SJCRH30 (cell line): ENCODE data around the gene SKIC8. TPM values are rescaled to one million over a fixed set of nuclear protein-coding genes. Genes with fewer than 3 reads are reported as not detected.
"Not testable (repeated sequence)": the region's sequence is repeated elsewhere in the genome, so short reads cannot be mapped to it uniquely, and the experiment has no call there.

Experiments
- DNase-seq, 2 experiments: peaks; one replicate each; pipeline ENCODE4 v3.0.0-alpha.2; 2015 to 2020
- H3K27ac ChIP-seq: fragments of 250-450 bp; sonication (Bioruptor Pico); 2 replicates; pipeline ENCODE4 v1.5.1; 2020; ENCODE audit warnings: mild to moderate bottlenecking, moderate library complexity
- H3K27me3 ChIP-seq: fragments of 250-450 bp; sonication (Bioruptor Pico); 2 replicates; pipeline ENCODE4 v1.5.1; 2020; ENCODE audit warnings: mild to moderate bottlenecking, moderate library complexity
- H3K36me3 ChIP-seq: fragments of 250-450 bp; sonication (Bioruptor Pico); 2 replicates; pipeline ENCODE4 v1.5.1; 2020; ENCODE audit warnings: mild to moderate bottlenecking, moderate library complexity
- H3K4me1 ChIP-seq: fragments of 250-450 bp; sonication (Bioruptor Pico); 2 replicates; pipeline ENCODE4 v1.5.1; 2020; ENCODE audit warnings: mild to moderate bottlenecking, moderate library complexity
- H3K4me3 ChIP-seq: fragments of 250-450 bp; sonication (Bioruptor Pico); 2 replicates; pipeline ENCODE4 v1.5.1; 2020; ENCODE audit warnings: mild to moderate bottlenecking, moderate library complexity
- H3K9me3 ChIP-seq: fragments of 250-450 bp; sonication (Bioruptor Pico); replicated peaks from 2 replicates; pipeline ENCODE4 v1.5.1; 2020; ENCODE audit warnings: mild to moderate bottlenecking, moderate library complexity
- total RNA-seq: library from RNA; depleted of rRNA; stranded (reverse); fragments of >200 nt; shearing (Covaris generic); gene quantifications from 2 replicates; pipeline ENCODE4 v1.2.3, GENCODE V29; 2014

Gene SKIC8
- total RNA-seq, 1 experiment from 2014 or later = 69.8 TPM

DNA sequence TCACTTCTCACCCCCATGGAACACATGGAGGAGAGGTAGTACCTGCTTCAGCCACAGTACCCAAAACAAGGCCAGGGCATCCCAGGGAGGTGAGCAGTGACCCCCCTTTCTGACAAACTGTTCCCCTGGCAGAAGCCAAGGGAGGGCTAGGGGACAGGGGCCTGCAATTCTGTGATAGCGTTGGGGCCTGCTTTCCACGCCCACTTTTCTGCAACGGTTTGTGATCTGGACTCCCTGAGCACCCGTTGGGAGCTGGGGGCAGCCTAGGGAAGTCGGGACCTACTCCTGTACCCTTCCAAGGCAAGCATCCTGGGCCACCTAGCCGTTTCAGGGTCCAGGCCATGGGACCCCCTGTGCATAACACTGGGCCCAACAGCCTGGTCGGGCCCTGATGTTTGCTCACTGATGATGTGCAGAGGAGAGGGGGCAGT lies 36.0 kb downstream of the SKIC8 start:
- Histone ChIP-seq H3K36me3 (no peaks in the 10 kb centered on the region), H3K27ac (no peak overlapping the region), H3K4me3 (no peak overlapping the region), H3K9me3 (no peaks in the 10 kb centered on the region), H3K4me1 (peaks cover 14% of the 10 kb centered on the region; the same call in 1 of the 2 replicates), H3K27me3 (no peaks in the 10 kb centered on the region)
- no peak for DNase-seq

DNA sequence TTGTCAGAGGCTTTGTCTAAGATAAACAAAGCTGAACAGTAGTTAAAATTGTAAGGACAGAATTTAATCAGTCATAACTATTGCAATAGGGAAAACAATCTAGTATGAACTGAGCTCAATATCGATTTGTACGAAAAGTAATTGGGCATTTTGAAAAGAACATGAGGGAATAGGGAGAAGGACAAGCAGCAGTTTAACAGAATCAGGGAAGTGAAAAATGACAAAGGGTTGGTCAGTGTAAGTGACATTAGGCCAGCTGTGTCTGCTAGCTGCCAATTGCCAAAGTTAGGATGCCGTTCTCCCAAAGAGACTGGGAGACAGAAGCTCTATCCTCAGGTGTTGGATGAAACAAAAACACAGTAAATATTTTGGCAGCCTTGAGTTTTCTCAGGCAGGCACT lies 38.3 kb downstream of the SKIC8 start:
- no peaks in the 10 kb centered on the region for H3K36me3 ChIP-seq
- H3K27me3 ChIP-seq = no peaks in the 10 kb centered on the region
- no peak for DNase-seq
- peaks cover 12% of the 10 kb centered on the region; the same call in 1 of the 2 replicates for H3K4me1 ChIP-seq
- H3K4me3 ChIP-seq = no peak overlapping the region
- no peaks in the 10 kb centered on the region for H3K9me3 ChIP-seq
- H3K27ac ChIP-seq = no peak overlapping the region

DNA sequence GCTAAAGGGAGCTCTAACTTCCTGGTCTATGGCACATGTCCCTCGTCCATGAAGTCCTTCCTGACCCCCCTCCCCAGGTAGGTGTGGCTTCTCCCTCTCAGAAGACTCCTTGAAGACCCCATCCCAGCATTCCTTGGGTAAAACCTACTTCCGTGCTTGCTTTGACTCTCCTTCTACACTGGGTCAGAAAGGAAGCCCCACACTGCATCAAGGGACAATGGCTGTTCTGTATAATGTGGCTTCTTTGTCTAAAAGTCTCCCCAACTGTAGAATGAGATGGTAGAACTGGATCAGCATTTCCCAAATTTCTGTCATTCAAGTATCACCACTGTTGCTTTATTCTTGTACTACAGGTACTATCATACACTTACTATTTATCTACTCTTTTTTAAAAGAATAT lies 38.9 kb downstream of the SKIC8 start:
- Histone ChIP-seq H3K4me3 (no peak overlapping the region), H3K4me1 (peaks cover 12% of the 10 kb centered on the region; the same call in 1 of the 2 replicates), H3K27me3 (no peaks in the 10 kb centered on the region), H3K9me3 (no peaks in the 10 kb centered on the region), H3K36me3 (no peaks in the 10 kb centered on the region), H3K27ac (no peak overlapping the region)
- DNase-seq = no peak

DNA sequence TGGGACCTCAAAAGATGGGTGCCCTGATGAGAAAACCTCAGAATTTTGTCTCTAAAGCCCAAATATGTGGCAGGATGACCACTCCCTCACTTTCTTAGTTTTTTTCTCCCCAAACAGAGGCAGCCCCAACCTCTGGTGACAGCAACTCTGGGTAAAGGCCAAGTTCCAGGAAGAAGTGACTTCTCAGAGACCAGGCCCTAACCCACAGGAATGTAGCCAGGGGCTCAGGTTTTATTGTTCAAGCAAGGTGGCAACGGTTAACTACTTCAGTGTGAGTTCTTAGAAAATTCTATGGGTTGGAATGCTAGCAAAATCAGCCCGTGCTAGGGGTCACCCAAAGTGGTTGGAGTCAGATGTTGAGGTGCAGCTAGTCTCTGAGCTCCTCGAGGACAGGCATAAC lies 40.2 kb downstream of the SKIC8 start:
- Histone ChIP-seq H3K36me3 (no peaks in the 10 kb centered on the region), H3K27me3 (no peaks in the 10 kb centered on the region), H3K4me3 (no peak overlapping the region), H3K4me1 (peaks cover 25% of the 10 kb centered on the region; the same call in 1 of the 2 replicates), H3K27ac (no peak overlapping the region), H3K9me3 (no peaks in the 10 kb centered on the region)
- peak in 1 of 2 experiments; percentile 35 for DNase-seq

DNA sequence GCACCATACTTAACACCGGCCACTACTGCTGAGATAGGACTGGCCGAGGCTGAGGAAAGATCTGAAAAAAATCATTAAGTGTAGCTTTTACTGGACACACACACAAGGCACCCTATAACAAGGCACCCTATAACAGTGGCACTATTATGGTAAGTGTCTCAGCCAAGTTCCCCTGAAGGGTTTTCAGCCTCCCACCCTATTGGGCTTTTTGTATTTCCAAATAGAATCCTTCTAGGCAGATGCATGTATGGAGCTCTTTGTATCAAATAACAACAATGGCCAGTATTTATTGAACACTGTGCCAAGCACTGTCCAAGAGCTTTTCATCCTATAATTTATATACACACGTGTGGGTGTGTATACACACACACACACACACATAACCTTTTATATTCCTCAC lies 41.7 kb downstream of the SKIC8 start:
- Histone ChIP-seq H3K4me1 (peaks cover 27% of the 10 kb centered on the region; the same call in 1 of the 2 replicates), H3K9me3 (no peaks in the 10 kb centered on the region), H3K27ac (no peak overlapping the region), H3K36me3 (no peaks in the 10 kb centered on the region), H3K4me3 (no peak overlapping the region), H3K27me3 (no peaks in the 10 kb centered on the region)
- DNase-seq = no peak

DNA sequence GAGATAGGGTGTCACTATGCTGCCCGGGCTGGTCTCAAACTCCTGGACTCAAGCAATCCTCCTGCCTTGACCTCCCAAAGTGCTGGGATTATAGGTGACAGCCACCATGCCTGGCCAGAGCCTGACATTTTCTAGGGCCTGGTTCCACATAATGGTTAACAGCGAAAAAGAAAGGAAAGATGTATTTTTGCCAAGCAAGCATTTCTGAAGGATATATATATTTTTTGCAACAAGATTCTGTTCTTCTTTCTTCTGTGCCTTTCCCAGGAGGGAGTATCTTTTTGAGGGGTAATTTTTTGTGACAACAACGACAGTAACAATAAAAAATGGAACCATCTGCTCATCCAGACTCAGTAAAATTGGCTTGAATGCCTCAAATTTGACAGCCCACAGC lies 43.4 kb downstream of the SKIC8 start:
- H3K36me3 ChIP-seq = no peaks in the 10 kb centered on the region
- H3K4me3 ChIP-seq = no peak overlapping the region
- peaks cover 26% of the 10 kb centered on the region; the same call in 1 of the 2 replicates for H3K4me1 ChIP-seq
- H3K9me3 ChIP-seq = no peaks in the 10 kb centered on the region
- no peak for DNase-seq
- H3K27me3 ChIP-seq = no peaks in the 10 kb centered on the region
- H3K27ac ChIP-seq = no peak overlapping the region

DNA sequence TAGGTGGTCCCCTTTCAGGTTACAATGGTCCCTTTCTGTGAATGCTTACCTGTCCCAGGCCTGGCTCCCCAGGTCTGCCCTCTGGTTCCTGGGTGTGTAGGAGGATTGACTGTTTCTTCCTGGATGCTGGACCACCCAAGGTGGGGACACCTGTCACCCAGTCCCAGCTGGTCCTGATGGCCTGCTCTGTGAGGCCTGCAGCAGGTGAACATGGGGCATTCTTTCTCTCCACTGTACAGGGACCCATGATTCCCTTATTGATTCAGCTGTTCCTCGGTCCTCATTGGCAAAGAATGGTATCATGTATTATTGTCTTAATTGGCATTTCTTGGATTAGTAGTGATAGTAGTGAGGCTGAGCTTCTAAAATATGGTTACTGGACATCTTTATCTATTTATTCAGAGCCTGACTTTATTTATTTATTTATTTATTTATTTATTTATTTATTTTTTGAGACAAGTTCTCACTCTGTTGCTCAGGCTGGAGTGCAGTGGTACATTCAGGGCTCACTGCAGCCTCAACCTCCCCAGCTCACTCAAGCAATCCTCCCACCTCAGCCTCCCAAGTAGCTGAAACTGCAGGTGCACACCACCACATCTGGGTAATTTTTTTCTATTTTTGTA lies 43.9 kb downstream of the SKIC8 start:
- Histone ChIP-seq H3K27me3 (no peaks in the 10 kb centered on the region), H3K4me3 (no peak overlapping the region), H3K36me3 (no peaks in the 10 kb centered on the region), H3K27ac (no peak overlapping the region), H3K4me1 (peaks cover 25% of the 10 kb centered on the region; the same call in 1 of the 2 replicates), H3K9me3 (no peaks in the 10 kb centered on the region)
- DNase-seq = peak; percentile 76 to 86

DNA sequence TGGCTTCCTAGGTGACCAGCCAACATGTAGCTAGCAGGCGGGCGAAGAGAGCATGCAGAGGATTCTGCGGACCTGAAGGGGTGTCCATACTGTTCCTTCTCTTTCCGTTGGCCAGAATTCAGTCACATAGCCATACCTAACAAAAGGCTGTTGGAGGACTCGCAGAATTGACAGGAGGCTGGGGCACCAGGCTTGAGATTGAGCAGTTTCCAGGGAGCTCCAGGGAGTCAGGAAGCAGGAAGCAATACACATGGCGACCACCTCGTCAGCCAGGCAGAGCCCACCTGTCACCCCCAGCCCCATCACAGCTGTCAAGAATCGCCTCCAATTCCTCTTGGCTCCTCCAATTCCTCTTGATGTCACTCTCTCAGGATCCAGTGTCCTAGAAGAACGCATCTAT lies 48.3 kb downstream of the SKIC8 start:
- no peak for DNase-seq
- H3K4me3 ChIP-seq = no peak overlapping the region
- no peak overlapping the region for H3K27ac ChIP-seq
- H3K4me1 ChIP-seq = peaks cover 25% of the 10 kb centered on the region
- no peaks in the 10 kb centered on the region for H3K36me3 ChIP-seq
- H3K27me3 ChIP-seq = no peaks in the 10 kb centered on the region
- no peaks in the 10 kb centered on the region for H3K9me3 ChIP-seq

DNA sequence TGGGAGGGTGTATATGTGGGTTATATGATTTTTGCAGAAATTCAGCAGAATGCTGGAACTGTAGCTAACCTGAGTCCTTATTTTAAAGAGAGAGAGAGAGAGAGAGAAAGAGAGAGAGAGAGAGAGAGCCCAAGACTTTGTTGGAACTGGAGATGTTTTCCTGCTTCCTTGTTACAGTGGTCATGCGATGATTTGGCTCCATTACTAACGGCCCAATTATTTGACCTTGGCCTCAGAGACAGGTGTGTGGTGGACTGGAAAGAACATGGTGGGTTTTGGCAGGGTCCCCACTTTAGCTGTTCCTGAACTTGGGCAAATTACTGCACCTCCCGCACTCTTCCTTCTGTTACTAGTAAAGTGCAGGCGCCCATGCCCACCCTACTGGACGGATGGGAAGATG lies 50.3 kb downstream of the SKIC8 start:
- Histone ChIP-seq H3K27ac (no peak overlapping the region), H3K4me1 (peaks cover 9% of the 10 kb centered on the region), H3K27me3 (no peaks in the 10 kb centered on the region), H3K4me3 (no peak overlapping the region), H3K36me3 (no peaks in the 10 kb centered on the region), H3K9me3 (no peaks in the 10 kb centered on the region)
- no peak for DNase-seq

DNA sequence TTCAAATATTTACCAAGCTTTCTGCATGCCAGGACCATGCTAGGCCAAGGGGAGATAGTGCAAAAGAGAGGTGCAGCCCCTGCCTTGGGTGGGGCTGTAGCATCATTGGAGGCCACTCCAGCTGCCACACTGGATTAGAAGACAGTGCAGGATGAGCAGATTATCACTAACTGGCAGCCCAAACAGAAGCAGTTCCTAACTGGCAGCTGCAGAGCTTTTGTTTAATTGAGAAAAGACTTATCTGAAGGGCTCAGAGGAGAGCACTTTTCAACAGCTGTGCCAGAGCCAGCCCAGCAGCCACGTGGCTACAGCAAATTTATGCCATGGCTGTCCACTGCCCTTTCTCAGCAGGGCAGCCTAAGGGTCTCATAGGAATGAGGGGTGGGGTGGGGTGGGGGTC lies 51.5 kb downstream of the SKIC8 start:
- H3K27me3 ChIP-seq = no peaks in the 10 kb centered on the region
- no peak overlapping the region for H3K4me3 ChIP-seq
- H3K9me3 ChIP-seq = no peaks in the 10 kb centered on the region
- peaks cover 15% of the 10 kb centered on the region for H3K4me1 ChIP-seq
- DNase-seq = peak in 1 of 2 experiments; percentile 42
- no peak overlapping the region for H3K27ac ChIP-seq
- H3K36me3 ChIP-seq = no peaks in the 10 kb centered on the region

DNA sequence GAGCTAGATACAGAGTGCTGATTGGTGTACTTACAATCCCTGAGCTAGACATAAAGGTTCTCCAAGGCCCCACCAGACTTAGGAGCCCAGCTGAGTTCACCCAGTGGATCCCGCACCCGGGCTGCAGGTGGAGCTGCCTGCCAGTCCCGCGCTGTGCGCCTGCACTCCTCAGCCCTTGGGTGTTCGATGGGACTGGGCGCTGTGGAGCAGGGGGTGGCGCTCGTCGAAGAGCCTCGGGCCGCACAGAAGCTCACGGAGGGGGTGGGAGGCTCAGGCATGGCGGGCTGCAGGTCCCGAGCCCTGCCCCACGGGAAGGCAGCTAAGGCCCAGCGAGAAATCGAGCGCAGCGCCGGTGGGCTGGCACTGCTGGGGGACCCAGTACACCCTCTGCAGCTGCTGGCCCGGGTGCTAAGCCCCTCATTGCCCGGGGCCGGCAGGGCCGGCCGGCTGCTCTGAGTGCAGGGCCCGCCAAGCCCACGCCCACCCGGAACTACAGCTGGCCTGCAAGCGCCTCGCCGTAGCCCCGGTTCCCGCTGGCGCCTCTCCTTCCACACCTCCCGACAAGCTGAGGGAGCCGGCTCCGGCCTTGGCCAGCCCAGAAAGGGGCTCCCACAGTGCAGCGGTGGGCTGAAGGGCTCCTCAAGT lies 53.3 kb downstream of the SKIC8 start:
- H3K4me1 ChIP-seq = peaks cover 15% of the 10 kb centered on the region
- not testable (repeated sequence) for DNase-seq, H3K36me3 ChIP-seq, H3K4me3 ChIP-seq, H3K27me3 ChIP-seq, H3K9me3 ChIP-seq, H3K27ac ChIP-seq

DNA sequence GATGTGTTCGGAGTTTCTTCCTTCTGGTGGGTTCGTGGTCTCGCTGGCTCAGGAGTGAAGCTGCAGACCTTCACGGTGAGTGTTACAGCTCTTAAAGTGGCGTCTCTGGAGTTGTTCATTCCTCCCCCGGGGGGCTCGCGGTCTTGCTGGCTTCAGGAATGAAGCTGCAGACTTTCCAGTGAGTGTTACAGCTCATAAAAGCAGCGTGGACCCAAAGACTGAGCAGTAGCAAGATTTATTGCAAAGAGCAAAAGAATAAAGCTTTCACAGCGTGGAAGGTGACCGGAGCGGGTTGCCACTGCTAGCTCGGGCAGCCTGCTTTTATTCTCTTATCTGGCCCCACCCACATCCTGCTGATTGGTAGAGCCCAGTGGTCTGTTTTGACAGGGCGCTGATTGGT lies 54.0 kb downstream of the SKIC8 start:
- not testable (repeated sequence) for H3K36me3 ChIP-seq, DNase-seq, H3K4me3 ChIP-seq, H3K27ac ChIP-seq, H3K9me3 ChIP-seq, H3K27me3 ChIP-seq
- peaks cover 18% of the 10 kb centered on the region for H3K4me1 ChIP-seq

DNA sequence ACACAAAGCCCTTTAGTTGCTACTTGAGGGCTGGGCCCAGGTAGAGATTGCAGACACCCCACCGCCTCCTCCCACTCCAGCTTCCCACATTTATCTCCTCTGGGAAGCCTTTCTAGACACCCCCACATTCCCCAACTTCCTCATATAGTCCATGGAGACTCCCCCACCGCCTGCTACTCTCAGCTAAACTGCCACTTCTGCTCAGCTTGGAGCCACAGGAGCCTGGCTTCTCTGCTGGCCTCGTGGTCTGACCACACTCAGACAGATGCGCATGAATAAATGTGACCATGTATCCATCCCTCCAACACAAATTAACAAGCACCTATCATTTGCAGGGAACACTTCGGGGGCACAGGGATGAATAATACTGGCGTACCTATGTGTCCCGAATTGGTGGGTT lies 54.5 kb downstream of the SKIC8 start:
- Histone ChIP-seq H3K9me3 (no peaks in the 10 kb centered on the region), H3K4me3 (no peak overlapping the region), H3K27me3 (no peaks in the 10 kb centered on the region), H3K27ac (no peak overlapping the region), H3K4me1 (peaks cover 21% of the 10 kb centered on the region), H3K36me3 (no peaks in the 10 kb centered on the region)
- DNase-seq = no peak

DNA sequence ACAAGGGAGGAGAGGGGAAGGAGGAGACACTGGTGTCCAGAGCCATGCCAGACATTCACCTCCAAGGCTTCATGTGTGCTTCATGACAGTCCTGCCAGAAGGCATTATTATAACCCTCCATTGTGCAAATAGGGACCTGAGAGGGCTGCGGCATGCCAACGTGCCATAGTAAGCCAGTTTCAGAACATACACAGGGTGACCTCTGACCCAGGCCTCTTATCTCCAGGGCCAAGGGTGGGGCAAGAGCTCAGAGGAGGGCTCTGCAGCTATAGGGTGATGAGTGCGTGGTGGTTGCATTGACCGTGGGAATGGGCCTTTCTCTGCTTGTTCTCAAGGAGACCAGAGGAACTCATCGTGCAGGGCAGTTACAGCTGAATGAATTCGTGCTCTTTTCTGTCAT lies 55.3 kb downstream of the SKIC8 start:
- Histone ChIP-seq H3K9me3 (no peaks in the 10 kb centered on the region), H3K4me3 (no peak overlapping the region), H3K36me3 (no peaks in the 10 kb centered on the region)

DNA sequence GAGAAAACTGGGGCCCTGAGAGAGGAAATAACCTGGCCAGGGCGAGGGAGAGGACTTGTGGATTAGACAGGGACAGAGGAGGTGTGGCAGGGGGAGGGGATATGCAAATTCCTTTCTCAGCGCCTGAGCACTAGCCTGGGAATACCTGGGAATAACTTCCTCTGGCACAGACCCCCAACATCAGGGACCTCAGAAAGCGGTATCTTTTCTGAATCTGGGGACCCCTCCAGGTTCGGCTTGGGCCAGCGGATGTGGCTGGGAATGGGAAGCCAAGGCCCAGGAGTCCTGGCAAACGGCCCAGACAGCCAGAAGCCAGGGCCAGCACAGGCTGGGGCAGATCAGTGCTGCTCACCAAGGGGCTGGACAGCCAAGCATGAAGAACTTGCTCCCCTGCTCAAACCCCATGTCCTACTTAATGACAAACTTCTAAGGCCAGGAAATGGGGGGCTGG lies 55.9 kb downstream of the SKIC8 start:
- no peaks in the 10 kb centered on the region for H3K36me3 ChIP-seq
- peaks cover 17% of the 10 kb centered on the region for H3K4me1 ChIP-seq
- no peak overlapping the region for H3K4me3 ChIP-seq
- no peaks in the 10 kb centered on the region for H3K9me3 ChIP-seq
- peak; percentile 48 to 57 for DNase-seq
- no peaks in the 10 kb centered on the region for H3K27me3 ChIP-seq
- no peak overlapping the region for H3K27ac ChIP-seq

More for the DNA sequence above, 55.3 kb downstream of the SKIC8 start:
- no peak for DNase-seq
- H3K27me3 ChIP-seq = no peaks in the 10 kb centered on the region
- H3K27ac ChIP-seq = no peak overlapping the region
- H3K4me1 ChIP-seq = peaks cover 20% of the 10 kb centered on the region

DNA sequence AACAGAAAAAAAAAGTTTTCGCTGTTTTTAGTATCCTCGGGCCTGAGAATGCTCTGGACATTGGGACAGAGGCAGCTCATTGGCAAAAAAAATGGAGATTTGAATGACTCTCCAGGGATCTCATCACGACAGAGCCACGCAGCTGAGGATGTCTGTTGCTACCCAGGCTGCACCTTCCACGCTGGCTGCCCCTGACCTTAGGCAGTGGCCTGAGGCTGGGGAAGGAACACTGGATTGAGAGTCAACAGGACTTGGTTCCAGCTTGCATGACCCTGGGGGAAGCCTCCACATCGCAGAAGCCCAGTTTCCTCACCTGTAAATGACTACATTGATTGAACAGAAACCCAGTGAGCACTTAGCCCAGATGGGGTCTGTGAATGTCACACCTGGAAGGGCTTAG lies 56.4 kb downstream of the SKIC8 start:
- Histone ChIP-seq H3K27ac (no peak overlapping the region), H3K4me1 (peaks cover 17% of the 10 kb centered on the region), H3K27me3 (no peaks in the 10 kb centered on the region), H3K9me3 (no peaks in the 10 kb centered on the region), H3K4me3 (no peak overlapping the region), H3K36me3 (no peaks in the 10 kb centered on the region)
- no peak for DNase-seq
